ENCODE measurements around the gene GSTA2.
"Not testable (repeated sequence)": the region's sequence is repeated elsewhere in the genome, so short reads cannot be mapped to it uniquely, and the experiment has no call there.

The GSTA2 gene

DNA sequence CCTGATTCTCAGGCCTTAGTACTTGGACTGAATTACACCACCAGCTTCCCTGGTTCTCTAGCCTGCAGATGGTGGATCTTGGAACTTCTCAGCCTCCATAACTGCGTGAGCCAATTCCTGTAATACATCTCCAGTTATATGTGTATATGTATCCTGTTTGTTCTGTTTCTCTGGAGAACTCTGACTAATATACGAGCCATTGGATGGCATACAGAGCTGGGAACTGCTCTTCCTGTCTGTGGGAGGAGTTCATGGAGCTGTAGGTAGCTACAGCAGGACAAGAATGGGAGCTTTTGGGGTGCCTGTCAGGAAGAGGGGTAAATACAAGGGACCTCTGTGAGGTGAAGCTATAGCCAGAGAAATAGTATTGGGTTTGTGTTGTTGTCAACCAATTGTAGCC lies 51.1 kb downstream of the GSTA2 start:
- TF ChIP-seq, protein P1, sequence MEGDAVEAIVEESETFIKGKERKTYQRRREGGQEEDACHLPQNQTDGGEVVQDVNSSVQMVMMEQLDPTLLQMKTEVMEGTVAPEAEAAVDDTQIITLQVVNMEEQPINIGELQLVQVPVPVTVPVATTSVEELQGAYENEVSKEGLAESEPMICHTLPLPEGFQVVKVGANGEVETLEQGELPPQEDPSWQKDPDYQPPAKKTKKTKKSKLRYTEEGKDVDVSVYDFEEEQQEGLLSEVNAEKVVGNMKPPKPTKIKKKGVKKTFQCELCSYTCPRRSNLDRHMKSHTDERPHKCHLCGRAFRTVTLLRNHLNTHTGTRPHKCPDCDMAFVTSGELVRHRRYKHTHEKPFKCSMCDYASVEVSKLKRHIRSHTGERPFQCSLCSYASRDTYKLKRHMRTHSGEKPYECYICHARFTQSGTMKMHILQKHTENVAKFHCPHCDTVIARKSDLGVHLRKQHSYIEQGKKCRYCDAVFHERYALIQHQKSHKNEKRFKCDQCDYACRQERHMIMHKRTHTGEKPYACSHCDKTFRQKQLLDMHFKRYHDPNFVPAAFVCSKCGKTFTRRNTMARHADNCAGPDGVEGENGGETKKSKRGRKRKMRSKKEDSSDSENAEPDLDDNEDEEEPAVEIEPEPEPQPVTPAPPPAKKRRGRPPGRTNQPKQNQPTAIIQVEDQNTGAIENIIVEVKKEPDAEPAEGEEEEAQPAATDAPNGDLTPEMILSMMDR (IDR thresholded peaks at IDR 0.05; ENCODE audit: insufficient read depth, missing control alignments) = no peak
- no peak for FAIRE-seq
- no peak for DNase-seq (ENCODE audit: insufficient read length, low spot score)

- TF ChIP-seq, protein P1 (IDR thresholded peaks at IDR 0.05; ENCODE audit: insufficient read depth, missing control alignments) = no peak
Measured at GRCh38 chr6:52707963-52708680, 55.2 kb downstream of the GSTA2 start.

DNA sequence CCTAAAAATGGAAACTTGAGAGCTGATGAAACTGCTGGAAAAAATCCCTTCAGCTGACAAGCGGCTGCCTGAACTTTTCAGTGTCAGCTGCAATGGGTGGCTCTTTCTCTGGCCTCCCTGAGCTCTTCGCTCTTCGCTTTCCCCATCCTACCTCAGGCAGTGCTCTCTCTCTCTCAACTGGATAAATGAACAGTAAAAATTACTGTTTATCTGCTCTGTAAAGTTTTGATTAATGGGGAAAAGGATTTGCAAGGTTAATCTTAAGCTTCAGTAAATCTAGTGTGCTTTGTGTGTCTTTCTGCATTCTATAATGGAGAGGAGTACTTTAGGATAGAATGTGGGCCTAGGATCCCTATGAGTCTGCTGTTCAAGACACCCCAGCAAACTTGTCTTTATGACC lies 57.3 kb downstream of the GSTA2 start:
- FAIRE-seq (no peak), DNase-seq (ENCODE audit: insufficient read length, low spot score) (no peak)
- TF ChIP-seq, protein P1 (IDR thresholded peaks at IDR 0.05; ENCODE audit: insufficient read depth, missing control alignments) = no peak

More at GRCh38 chr6:52707963-52708680, 55.2 kb downstream of the GSTA2 start:
- DNase-seq (ENCODE audit: insufficient read length, low spot score) (no peak), FAIRE-seq (no peak)

DNA sequence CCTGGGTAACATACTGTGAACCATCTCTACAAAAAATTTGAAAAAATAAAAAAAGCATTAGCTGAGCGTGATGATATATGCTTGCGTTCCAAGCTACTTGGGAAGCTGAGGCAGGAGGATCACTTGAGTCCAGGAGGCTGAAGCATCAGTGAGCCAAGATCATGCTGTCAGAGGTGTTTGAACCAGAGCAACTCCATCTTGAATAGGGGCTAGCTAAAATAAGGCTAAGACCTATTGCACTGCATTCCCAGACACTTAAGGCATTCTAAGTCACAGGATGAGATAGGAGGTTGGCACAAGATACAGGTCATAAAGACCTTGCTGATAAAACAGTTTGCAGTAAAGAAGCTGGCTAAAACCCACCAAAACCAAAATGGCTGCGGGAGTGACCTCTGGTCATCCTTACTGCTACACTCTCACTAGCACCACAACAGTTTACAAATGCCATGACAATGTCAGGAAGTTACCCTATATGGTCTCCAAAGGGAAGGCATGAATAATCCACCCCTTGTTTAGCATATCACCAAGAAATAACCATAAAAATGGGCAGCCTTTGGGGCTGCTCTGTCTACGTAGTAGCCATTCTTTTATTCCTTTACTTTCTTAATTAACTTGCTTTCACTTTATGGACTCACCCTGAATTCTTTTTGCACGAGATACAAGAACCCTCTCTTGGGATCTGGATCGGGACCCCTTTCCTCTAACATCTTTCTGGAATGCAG lies 58.3 kb downstream of the GSTA2 start:
- not testable (repeated sequence) for FAIRE-seq; DNase-seq (ENCODE audit: insufficient read length, low spot score)

- TF ChIP-seq, protein P1 (IDR thresholded peaks at IDR 0.05; ENCODE audit: insufficient read depth, missing control alignments) = no peak
- FAIRE-seq (no peak), DNase-seq (ENCODE audit: insufficient read length, low spot score) (no peak)
Measured at GRCh38 chr6:52704060-52704459, 59.2 kb downstream of the GSTA2 start.

Data from D721Med (cell line).